ENCODE measurements around the gene MPHOSPH9.

- TF ChIP-seq CTCF (IDR thresholded peaks at IDR 0.05) (no peak), POLR2AphosphoS5 (IDR thresholded peaks at IDR 0.05) (no peak), EP300 (IDR thresholded peaks at IDR 0.05) (no peak)
Measured at GRCh38 chr12:123265851-123266678, 33.1 kb upstream of the MPHOSPH9 start.

All from gastroesophageal sphincter (tissue), 3 donors.